GM19238 (cell line): ENCODE measurements around the gene CHST15.

Experiments
- DNase-seq: peaks from one replicate; pipeline ENCODE4 v3.0.0; 2011; ENCODE audit warnings: low spot score; ENCODE audit not compliant: insufficient read length

CHST15 gene

DNA sequence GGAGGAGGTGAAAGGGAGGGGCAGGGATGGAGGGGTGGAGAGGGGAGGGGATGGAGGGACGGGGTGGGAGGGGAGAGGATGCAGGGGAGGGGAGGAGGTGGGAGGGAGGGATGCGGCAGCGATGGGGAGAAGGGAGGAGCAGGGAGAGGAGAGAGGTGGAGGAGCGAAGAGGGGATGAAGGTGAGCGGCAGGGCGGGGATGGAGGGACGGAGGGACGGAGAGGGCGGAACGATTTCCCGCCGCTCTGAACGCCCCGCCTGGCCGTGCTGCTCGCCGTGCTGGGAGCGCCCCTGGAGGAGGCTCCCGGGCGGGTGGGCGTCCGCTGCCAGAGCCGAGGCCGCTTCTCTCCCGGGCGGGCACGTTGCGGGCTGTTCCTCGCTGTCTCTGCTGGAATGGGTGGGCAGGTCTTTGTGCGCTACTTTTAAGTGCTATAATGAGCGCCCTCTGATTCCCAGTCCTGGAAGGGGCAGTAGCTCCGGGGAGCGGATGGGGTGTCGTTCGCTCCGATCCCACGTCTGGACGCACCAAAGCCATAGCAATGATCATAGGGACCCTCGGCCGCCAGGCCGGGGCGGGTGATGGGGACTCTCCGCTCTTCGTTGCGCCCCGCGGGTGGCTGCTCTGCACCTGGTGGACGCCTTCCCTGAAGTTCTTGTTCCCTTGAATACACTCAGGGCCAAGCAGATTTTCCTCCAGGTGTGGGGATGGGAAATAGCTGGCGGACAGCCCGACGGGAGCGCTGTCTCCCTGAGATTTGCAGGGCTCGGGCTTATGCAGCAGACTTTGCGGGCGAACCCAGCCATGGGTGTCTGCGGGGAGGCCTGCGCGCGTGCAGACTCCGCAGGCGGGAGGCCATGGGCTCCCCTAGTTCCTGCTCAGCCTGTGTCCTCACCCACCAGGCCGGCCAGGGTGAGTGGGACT, 120.7 kb downstream of the CHST15 start:
- no peak for DNase-seq

- no peak for DNase-seq
Observed at GRCh38 chr10:123970927-123971286, 122.5 kb downstream of the CHST15 start.

- DNase-seq = no peak
Observed at GRCh38 chr10:123970207-123970926, 123.0 kb downstream of the CHST15 start.

- DNase-seq = peak; percentile 80
Observed at GRCh38 chr10:123967626-123968243, 125.7 kb downstream of the CHST15 start.

GRCh38 chr10:123966896-123967231, 126.5 kb downstream of the CHST15 start:
- no peak for DNase-seq

DNA sequence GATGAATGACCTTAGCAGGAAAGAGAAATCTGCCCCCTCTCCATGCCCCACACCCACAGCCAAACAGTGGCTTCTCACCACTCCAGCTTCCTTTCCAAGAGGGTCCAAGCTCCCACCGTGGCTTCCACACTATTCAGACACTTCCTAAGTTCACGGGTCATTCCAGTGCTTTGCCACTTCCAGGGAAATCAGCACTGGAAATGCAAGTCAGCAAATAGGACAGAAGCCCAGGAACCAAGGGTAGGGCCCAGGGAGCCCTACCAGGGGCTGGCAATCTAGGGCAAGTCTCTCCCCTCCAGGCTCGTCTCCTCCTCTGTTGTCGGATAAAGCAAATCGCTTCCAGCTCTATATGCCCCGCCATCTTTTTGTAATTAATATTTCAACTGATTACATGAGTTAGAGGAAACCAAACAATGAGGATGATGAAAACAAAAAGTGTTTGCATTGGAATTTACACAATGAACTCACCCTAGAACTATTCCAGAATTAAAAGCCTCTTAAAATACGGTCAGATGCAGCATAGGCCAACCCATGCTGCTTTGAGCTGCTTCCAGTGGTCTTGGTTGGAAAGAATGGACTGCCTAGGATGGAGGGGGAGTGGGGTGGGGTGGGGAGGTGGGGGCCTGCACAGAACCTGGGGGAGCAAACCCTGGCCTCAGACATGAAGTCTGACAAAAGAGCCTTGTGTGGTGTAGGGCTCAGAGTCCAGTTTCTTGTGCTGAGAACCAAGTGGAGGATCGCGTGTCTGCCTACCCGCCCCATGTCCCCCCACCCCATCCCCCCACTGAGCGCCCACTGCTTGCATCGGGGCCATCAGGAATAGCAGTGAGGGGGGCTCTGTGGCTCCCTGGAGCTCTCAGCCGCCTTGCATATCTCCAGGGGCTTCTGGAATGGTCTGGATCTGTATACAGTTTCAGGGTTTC, 127.2 kb downstream of the CHST15 start:
- DNase-seq = no peak

- DNase-seq = no peak
Observed at GRCh38 chr10:123964953-123965352, 128.4 kb downstream of the CHST15 start.

DNA sequence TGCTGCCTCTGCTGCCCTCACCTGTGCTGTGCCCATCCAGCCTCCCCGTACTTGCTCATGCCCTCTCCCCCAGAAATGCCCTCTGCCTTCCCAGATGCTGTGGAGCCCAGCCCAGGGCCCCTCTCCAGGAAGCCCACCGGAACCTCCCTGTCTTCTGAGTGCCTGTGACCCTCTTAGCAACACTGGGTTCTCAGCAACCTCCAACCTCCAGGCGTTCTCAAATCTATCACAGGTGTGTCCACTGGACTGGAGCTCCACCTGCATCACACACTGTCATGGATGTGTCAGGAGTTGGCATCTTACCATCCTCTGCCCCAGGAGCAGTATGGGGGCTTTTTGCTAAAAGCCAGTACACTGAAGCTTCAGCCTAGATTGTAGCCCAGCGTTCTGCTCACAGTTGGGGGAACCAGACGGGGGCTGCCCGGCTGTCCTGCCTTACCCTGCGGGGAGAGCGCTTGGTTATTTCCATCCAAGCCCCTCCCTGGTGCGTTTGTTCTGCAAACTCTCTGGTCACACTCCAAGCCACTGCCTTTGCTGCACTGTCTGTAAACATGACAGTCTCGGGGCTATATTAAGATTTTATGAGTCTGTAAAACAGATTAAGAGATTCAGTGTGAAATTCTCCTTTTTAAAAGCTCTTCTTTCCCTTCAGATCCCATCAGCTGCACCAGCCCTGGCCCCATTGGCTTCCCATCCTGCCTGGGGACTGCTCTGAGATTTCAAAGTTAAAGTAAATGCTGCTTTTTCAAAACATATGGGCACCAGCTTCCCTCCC, 130.5 kb downstream of the CHST15 start:
- no peak for DNase-seq

DNA sequence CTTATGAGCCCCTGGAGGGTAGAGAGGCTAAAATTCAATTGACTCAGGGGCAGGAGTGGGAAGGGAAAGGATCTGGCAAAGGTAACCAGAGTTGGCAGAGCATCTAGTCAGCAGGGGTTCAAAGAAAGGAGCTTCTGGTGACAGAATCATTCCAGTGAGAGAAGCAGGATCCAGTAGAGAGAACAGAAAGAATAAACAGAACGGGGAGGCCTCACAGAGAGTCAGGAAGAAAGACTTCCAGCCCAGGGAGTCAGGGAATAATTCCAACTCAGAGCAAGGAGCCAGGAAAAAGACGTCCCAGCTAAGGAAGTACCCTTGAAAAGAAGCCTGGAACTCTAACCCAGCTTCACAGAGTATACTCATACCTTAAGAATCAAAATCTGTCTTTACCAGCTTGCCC, 135.2 kb downstream of the CHST15 start:
- DNase-seq = no peak
